Fibroblast of the aortic adventitia (primary cell): ENCODE results near the gene KLK8. TPM values are rescaled to one million over a fixed set of nuclear protein-coding genes. Genes with fewer than 3 reads are reported as not detected.

Experiments used
- DNase-seq: peaks from one replicate; pipeline ENCODE4 v3.0.0-alpha.2; 2010; ENCODE audit warnings: low read depth
- H3K4me3 ChIP-seq: 2 replicates; pipeline ENCODE4 v1.5.1; 2011; ENCODE audit warnings: low read depth, mild to moderate bottlenecking, control low read depth, low read length, moderate library complexity
- CTCF ChIP-seq: IDR thresholded peaks from 2 replicates; pipeline ENCODE4 v1.5.1; 2011; ENCODE audit warnings: mild to moderate bottlenecking, low read length, control low read depth, inconsistent platforms; ENCODE audit not compliant: insufficient read depth
- total RNA-seq: library from RNA; depleted of rRNA; stranded (reverse); fragments of >200 nt; gene quantifications from 2 replicates; pipeline ENCODE4 v1.2.3, GENCODE V29; 2012; ENCODE audit warnings: low replicate concordance

The KLK8 gene
- total RNA-seq, 1 donor, result not detected

- DNase-seq, result no peak
- TF ChIP-seq CTCF, result no peak
- no peak overlapping the region for H3K4me3 ChIP-seq
These were observed 7.9 kb upstream of the KLK8 start for GRCh38 chr19:51009061-51009891.

GRCh38 chr19:51007488-51007887 is 6.1 kb upstream of the KLK8 start:
- DNase-seq, result no peak
- H3K4me3 ChIP-seq, result no peak overlapping the region
- no peak for TF ChIP-seq CTCF

GRCh38 chr19:51006406-51006805 is 5.0 kb upstream of the KLK8 start:
- no peak overlapping the region for H3K4me3 ChIP-seq
- no peak for TF ChIP-seq CTCF
- DNase-seq, result no peak

GRCh38 chr19:51005248-51005647 is 3.8 kb upstream of the KLK8 start:
- no peak overlapping the region for H3K4me3 ChIP-seq
- no peak for DNase-seq
- no peak for TF ChIP-seq CTCF

- no peak overlapping the region for H3K4me3 ChIP-seq
- no peak for TF ChIP-seq CTCF
- no peak for DNase-seq
These were observed 1.9 kb upstream of the KLK8 start for GRCh38 chr19:51003316-51003715.

- TF ChIP-seq CTCF, result no peak
- H3K4me3 ChIP-seq, result no peak overlapping the region
- DNase-seq, result no peak
These were observed 1.3 kb upstream of the KLK8 start for GRCh38 chr19:51002542-51003311.
